ENCODE measurements around the gene THSD7B. TPM values are rescaled to one million over a fixed set of nuclear protein-coding genes. Genes with fewer than 3 reads are reported as not detected.
A peak's percentile ranks its signal among the peaks of the same experiment; 100 is the strongest.

The THSD7B gene
- total RNA-seq, 1 experiment from 2014 or later, result 6.9 TPM

- CTCF ChIA-PET, result no interaction called here
- intact Hi-C loops (cut with micrococcal nuclease; ENCODE audit: unreplicated experiment), result no loop called here
- TF ChIP-seq CTCF (IDR thresholded peaks at IDR 0.05; ENCODE audit: insufficient read depth in 1 of 2, low read depth in 1 of 2, low read length in 1 of 2, severe bottlenecking in 1 of 2, unreplicated experiment in 1 of 2), result no peak
- Mint-ChIP-seq H3K27me3 (ENCODE audit: insufficient read depth, unreplicated experiment) (no peaks in the 10 kb centered on the region), H3K27ac (ENCODE audit: unreplicated experiment) (no peak overlapping the region), H3K4me1 (ENCODE audit: low read depth, unreplicated experiment) (peaks cover 7% of the 10 kb centered on the region), H3K9me3 (ENCODE audit: unreplicated experiment) (peaks cover 35% of the 10 kb centered on the region), H3K36me3 (ENCODE audit: insufficient read depth, unreplicated experiment) (no peaks in the 10 kb centered on the region), H3K4me3 (ENCODE audit: unreplicated experiment) (no peak overlapping the region)
- no peak for DNase-seq
- Histone ChIP-seq H3K27me3 (replicated peaks; ENCODE audit: control insufficient read depth, insufficient read depth, low read length) (no peaks in the 10 kb centered on the region), H3K4me3 (ENCODE audit: low read depth, low read length) (no peak overlapping the region), H3K9me3 (peaks cover 9% of the 10 kb centered on the region; the same call in 1 of the 2 replicates), H3K36me3 (ENCODE audit: control insufficient read depth, insufficient read depth, low read length) (no peaks in the 10 kb centered on the region), H3K4me1 (peaks cover 2% of the 10 kb centered on the region)
- no TSS peak for BruUV-seq (replicated peaks)
- POLR2A ChIA-PET, result no interaction called here
Observed at GRCh38 chr2:136927156-136927555, 161.8 kb downstream of the THSD7B start.

GRCh38 chr2:136929531-136929930 is 164.2 kb downstream of the THSD7B start:
- Histone ChIP-seq H3K4me1 (no peaks in the 10 kb centered on the region), H3K27me3 (replicated peaks; ENCODE audit: control insufficient read depth, insufficient read depth, low read length) (no peaks in the 10 kb centered on the region), H3K36me3 (ENCODE audit: control insufficient read depth, insufficient read depth, low read length) (no peaks in the 10 kb centered on the region), H3K9me3 (0 out of 2 replicates have a peak, but pooled peaks cover 9% of the 10 kb centered on the region), H3K4me3 (ENCODE audit: low read depth, low read length) (no peak overlapping the region)
- intact Hi-C loops (cut with micrococcal nuclease; ENCODE audit: unreplicated experiment), result no loop called here
- no peaks in the 10 kb centered on the region for H3K36me3 Mint-ChIP-seq (ENCODE audit: insufficient read depth, unreplicated experiment)
- no peaks in the 10 kb centered on the region for H3K4me1 Mint-ChIP-seq (ENCODE audit: low read depth, unreplicated experiment)
- peaks cover 20% of the 10 kb centered on the region for H3K9me3 Mint-ChIP-seq (ENCODE audit: unreplicated experiment)
- H3K27me3 Mint-ChIP-seq (ENCODE audit: insufficient read depth, unreplicated experiment), result no peaks in the 10 kb centered on the region
- ChIA-PET POLR2A (no interaction called here), CTCF (no interaction called here)
- no peak overlapping the region for H3K27ac Mint-ChIP-seq (ENCODE audit: unreplicated experiment)
- TF ChIP-seq CTCF (IDR thresholded peaks at IDR 0.05; ENCODE audit: insufficient read depth in 1 of 2, low read depth in 1 of 2, low read length in 1 of 2, severe bottlenecking in 1 of 2, unreplicated experiment in 1 of 2), result no peak
- BruUV-seq (replicated peaks), result no TSS peak
- no peak overlapping the region for H3K4me3 Mint-ChIP-seq (ENCODE audit: unreplicated experiment)
- no peak for DNase-seq

DNA sequence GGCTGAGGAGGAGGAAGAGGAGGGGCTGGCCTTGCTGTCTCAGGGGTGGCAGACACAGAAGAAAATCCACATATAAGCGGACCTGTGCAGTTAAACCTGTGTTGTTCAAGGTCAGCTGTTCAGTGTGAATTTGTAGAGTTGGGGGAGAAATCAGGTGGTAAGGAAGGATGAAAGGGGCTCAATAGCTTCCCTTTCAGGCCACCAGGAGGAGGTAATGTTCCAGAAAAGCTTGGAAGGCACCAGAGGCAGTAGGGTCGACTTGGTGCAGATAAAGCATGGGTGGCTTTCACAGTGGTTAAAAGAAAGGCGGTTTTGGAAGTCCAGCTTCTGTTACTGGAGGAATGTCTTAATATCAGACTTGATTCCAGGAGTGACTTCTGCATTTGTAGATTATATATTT is 167.4 kb downstream of the THSD7B start:
- peak; percentile 82 to 86 for TF ChIP-seq CTCF (IDR thresholded peaks at IDR 0.05; ENCODE audit: insufficient read depth in 1 of 2, low read depth in 1 of 2, low read length in 1 of 2, severe bottlenecking in 1 of 2, unreplicated experiment in 1 of 2)
- no peaks in the 10 kb centered on the region for H3K9me3 ChIP-seq
- intact Hi-C loops (cut with micrococcal nuclease; ENCODE audit: unreplicated experiment), result loop anchor here (1.0 to 5.0 kb wide), 5 partner anchors 84 to 727 kb away; no protein-coding TSS in a partner anchor
- H3K27me3 ChIP-seq (replicated peaks; ENCODE audit: control insufficient read depth, insufficient read depth, low read length), result no peaks in the 10 kb centered on the region
- DNase-seq, result peak; percentile 55 to 63
- CTCF ChIA-PET, result interaction anchor here (1.2 to 1.6 kb wide), 2 partner anchors 118 to 906 kb away, joined by 7 to 8 read pairs; no protein-coding TSS in a partner anchor
- H3K4me1 ChIP-seq, result no peaks in the 10 kb centered on the region
- no TSS peak for BruUV-seq (replicated peaks)
- H3K36me3 ChIP-seq (ENCODE audit: control insufficient read depth, insufficient read depth, low read length), result no peaks in the 10 kb centered on the region
- Mint-ChIP-seq H3K27me3 (ENCODE audit: insufficient read depth, unreplicated experiment) (no peaks in the 10 kb centered on the region), H3K27ac (ENCODE audit: unreplicated experiment) (no peak overlapping the region), H3K4me3 (ENCODE audit: unreplicated experiment) (no peak overlapping the region), H3K4me1 (ENCODE audit: low read depth, unreplicated experiment) (no peaks in the 10 kb centered on the region), H3K9me3 (ENCODE audit: unreplicated experiment) (no peaks in the 10 kb centered on the region), H3K36me3 (ENCODE audit: insufficient read depth, unreplicated experiment) (no peaks in the 10 kb centered on the region)
- H3K4me3 ChIP-seq (ENCODE audit: low read depth, low read length), result no peak overlapping the region
- POLR2A ChIA-PET, result no interaction called here

All from Caco-2 (cell line).